ENCODE data around the gene CTDNEP1.

DNA sequence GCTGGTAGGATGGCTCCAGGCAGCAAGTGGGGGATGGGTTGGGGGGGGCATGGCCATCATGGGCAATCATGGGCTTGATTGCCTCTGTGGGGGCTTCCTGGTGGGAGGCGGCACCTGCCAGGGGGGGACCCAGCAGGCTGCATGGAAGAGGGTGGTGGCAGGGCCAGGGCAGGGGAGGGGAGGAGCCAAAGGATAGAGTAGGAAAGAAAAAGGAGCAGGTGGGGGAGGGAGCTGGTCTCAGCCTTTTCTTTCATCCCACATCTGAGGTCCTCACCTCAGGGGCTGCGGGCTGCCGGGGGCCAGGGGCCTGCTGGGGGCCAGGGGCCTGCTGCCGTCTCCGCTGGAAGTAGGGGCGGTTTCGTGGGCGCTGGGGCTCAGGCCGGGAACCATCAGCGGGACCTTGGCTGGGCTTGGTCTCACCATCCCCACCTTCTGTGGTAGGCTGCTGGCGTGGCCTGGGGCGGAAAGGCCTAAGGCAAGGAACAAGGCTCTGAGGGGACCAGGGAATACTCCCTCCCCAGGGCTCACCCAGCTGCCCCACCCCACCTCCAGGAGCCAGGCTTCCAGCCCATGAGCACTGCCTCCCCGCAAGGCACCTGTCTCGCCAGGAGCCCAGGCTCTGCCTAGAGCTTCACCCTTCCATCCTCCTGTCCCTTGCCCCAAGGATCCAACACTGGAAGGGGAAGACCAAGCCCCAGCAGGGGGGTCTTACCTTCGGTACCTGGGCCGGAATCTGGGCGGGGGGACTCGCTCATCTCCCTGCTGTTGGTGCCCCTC lies 37.9 kb upstream of the CTDNEP1 start:
- TF ChIP-seq POLR2A (IDR thresholded peaks at IDR 0.05): no peak
- no peak for TF ChIP-seq POLR2AphosphoS5 (IDR thresholded peaks at IDR 0.05)

Measured in spleen (tissue), 3 donors.